ENCODE data around the gene KIF3C. TPM values are rescaled to one million over a fixed set of nuclear protein-coding genes. Genes with fewer than 3 reads are reported as not detected.

Gene KIF3C
- total RNA-seq, 4 donors from 2014 or later, result 6.6 to 14.3 (median 9.3) TPM

- no peak overlapping the region for H3K27ac ChIP-seq (replicated peaks in 1 of 4)
- H3K9me3 ChIP-seq, result no peaks in the 10 kb centered on the region
- H3K27me3 ChIP-seq, result no peaks in the 10 kb centered on the region
- H3K36me3 ChIP-seq, result no peaks in the 10 kb centered on the region
- intact Hi-C loops (cut with DNase I), result no loop called here
- WGBS, result 96% methylated on average over 7 of the region's 7 CpGs
- DNase-seq (ENCODE audit: extremely low spot score), result no peak
- TF ChIP-seq EP300 (IDR thresholded peaks at IDR 0.05), result no peak
- no peak for TF ChIP-seq POLR2AphosphoS5 (IDR thresholded peaks at IDR 0.05)
- no peak for TF ChIP-seq POLR2A (IDR thresholded peaks at IDR 0.05; ENCODE audit: low read depth)
- TF ChIP-seq CTCF (IDR thresholded peaks at IDR 0.05), result no peak
- no peaks in the 10 kb centered on the region for H3K4me1 ChIP-seq
- no peak overlapping the region for H3K4me3 ChIP-seq
Measured at GRCh38 chr2:25895018-25895417, 87.3 kb downstream of the KIF3C start.

- Histone ChIP-seq H3K9me3 (no peaks in the 10 kb centered on the region), H3K36me3 (no peaks in the 10 kb centered on the region), H3K4me3 (no peak overlapping the region), H3K27me3 (no peaks in the 10 kb centered on the region), H3K4me1 (no peaks in the 10 kb centered on the region), H3K27ac (replicated peaks in 1 of 4) (no peak overlapping the region)
- intact Hi-C loops (cut with DNase I), result no loop called here
- TF ChIP-seq POLR2A (IDR thresholded peaks at IDR 0.05; ENCODE audit: low read depth) (no peak), CTCF (IDR thresholded peaks at IDR 0.05) (no peak), EP300 (IDR thresholded peaks at IDR 0.05) (no peak), POLR2AphosphoS5 (IDR thresholded peaks at IDR 0.05) (no peak)
- 66% methylated on average over 8 of the region's 8 CpGs for WGBS
- DNase-seq (ENCODE audit: extremely low spot score), result no peak
Measured at GRCh38 chr2:25894135-25894830, 88.0 kb downstream of the KIF3C start.

- H3K9me3 ChIP-seq, result no peaks in the 10 kb centered on the region
- TF ChIP-seq CTCF (IDR thresholded peaks at IDR 0.05), result no peak
- TF ChIP-seq POLR2A (IDR thresholded peaks at IDR 0.05; ENCODE audit: low read depth), result no peak
- TF ChIP-seq EP300 (IDR thresholded peaks at IDR 0.05), result no peak
- TF ChIP-seq POLR2AphosphoS5 (IDR thresholded peaks at IDR 0.05), result no peak
- no peak for DNase-seq (ENCODE audit: extremely low spot score)
- WGBS, result 90% methylated on average over 5 of the region's 5 CpGs
- H3K27me3 ChIP-seq, result no peaks in the 10 kb centered on the region
- no peak overlapping the region for H3K27ac ChIP-seq (replicated peaks in 1 of 4)
- H3K4me3 ChIP-seq, result no peak overlapping the region
- no peaks in the 10 kb centered on the region for H3K4me1 ChIP-seq
- intact Hi-C loops (cut with DNase I), result no loop called here
- H3K36me3 ChIP-seq, result no peaks in the 10 kb centered on the region
Measured at GRCh38 chr2:25891672-25892071, 90.6 kb downstream of the KIF3C start.

- TF ChIP-seq CTCF (IDR thresholded peaks at IDR 0.05), result no peak
- TF ChIP-seq POLR2AphosphoS5 (IDR thresholded peaks at IDR 0.05), result no peak
- Histone ChIP-seq H3K27me3 (peaks cover 0 to 22% (median 0%) of the 10 kb centered on the region in 4 donors), H3K27ac (replicated peaks in 1 of 4) (no peak overlapping the region), H3K9me3 (no peaks in the 10 kb centered on the region), H3K4me3 (no peak overlapping the region), H3K36me3 (no peaks in the 10 kb centered on the region), H3K4me1 (no peaks in the 10 kb centered on the region)
- WGBS, result 98% methylated on average over 5 of the region's 5 CpGs
- intact Hi-C loops (cut with DNase I), result no loop called here
- no peak for DNase-seq (ENCODE audit: extremely low spot score)
Measured at GRCh38 chr2:25887624-25888242, 94.6 kb downstream of the KIF3C start.
